Activated CD4-positive, alpha-beta T cell treated with anti-CD3 and anti-CD28 coated beads, Interleukin-2, amount 10 ng/mL, durations not matched to agents 7 days and 5 days (primary cell): ENCODE measurements around the gene PROM1. TPM values are rescaled to one million over a fixed set of nuclear protein-coding genes. Genes with fewer than 3 reads are reported as not detected.

Experiments used
- CTCF ChIA-PET: fragments of 350-600 bp; sonication (Branson Sonifier 250); formaldehyde crosslinking; loops from one replicate; lab custom pipeline; 2021; ENCODE audit warnings: antibody characterized with exemption; lab: Charles Lee
- POLR2A ChIA-PET: fragments of 350-600 bp; sonication (Branson Sonifier 250); formaldehyde crosslinking; loops from one replicate; lab custom pipeline; 2021; ENCODE audit warnings: antibody characterized with exemption; lab: Charles Lee
- DNase-seq: peaks from one replicate; pipeline ENCODE4 v3.0.0-alpha.2; 2020
- H3K27ac Mint-ChIP-seq: one replicate; pipeline ENCODE4 v1.8.0; 2021; ENCODE audit warnings: mild to moderate bottlenecking, moderate library complexity, mixed read lengths
- H3K27me3 Mint-ChIP-seq: one replicate; pipeline ENCODE4 v1.8.0; 2021; ENCODE audit warnings: mixed read lengths
- H3K36me3 Mint-ChIP-seq: one replicate; pipeline ENCODE4 v1.8.0; 2021; ENCODE audit warnings: low read depth, mixed read lengths
- H3K4me1 Mint-ChIP-seq: one replicate; pipeline ENCODE4 v1.8.0; 2021; ENCODE audit warnings: mixed read lengths
- H3K4me3 Mint-ChIP-seq: one replicate; pipeline ENCODE4 v1.8.0; 2021; ENCODE audit warnings: mild to moderate bottlenecking, moderate library complexity, mixed read lengths
- H3K9me3 Mint-ChIP-seq: one replicate; pipeline ENCODE4 v1.8.0; 2021; ENCODE audit warnings: mixed read lengths
- total RNA-seq, 2 experiments: library from RNA; stranded (reverse); gene quantifications; one replicate each; pipeline ENCODE4 v1.2.3, GENCODE V29; 2021

PROM1 gene
- total RNA-seq, 2 experiments from 2014 or later = not detected

DNA sequence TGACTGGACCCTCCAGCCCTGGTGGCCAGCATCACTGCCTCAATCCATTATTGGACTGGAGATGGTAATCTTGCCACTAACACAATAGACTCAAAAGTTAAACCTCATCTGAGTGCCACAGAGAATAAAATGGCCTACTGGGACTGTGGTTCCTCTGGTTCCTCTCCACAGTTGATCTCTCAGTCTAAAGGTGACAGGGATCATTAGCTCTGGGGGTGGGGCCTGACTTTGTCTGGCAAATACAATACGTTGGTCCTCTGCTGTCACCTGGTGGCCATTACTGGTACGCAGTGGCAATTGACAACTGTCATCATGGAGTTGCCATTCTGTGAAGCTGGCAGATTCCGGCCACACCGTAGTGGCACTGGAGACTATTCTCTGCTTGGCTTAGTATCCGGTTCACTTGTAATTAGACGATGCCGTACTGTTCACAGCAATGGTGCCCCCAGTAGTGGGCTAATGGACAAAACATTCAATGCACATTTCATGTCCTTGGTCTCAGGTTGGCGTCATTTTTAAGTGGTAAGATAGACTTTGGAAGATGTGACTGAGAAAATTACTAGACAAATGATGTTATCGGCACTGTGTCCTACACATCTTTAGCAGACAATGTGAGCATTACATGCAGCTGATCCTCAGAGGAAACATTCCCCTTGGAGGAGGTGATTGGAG is 127.5 kb downstream of the PROM1 start:
- no peak overlapping the region for H3K27ac Mint-ChIP-seq
- no peaks in the 10 kb centered on the region for H3K9me3 Mint-ChIP-seq
- peaks cover 2% of the 10 kb centered on the region for H3K36me3 Mint-ChIP-seq
- H3K27me3 Mint-ChIP-seq = peaks cover 9% of the 10 kb centered on the region
- H3K4me1 Mint-ChIP-seq = peaks cover 10% of the 10 kb centered on the region
- ChIA-PET POLR2A (no interaction called here), CTCF (interaction anchor here (0.7 to 2.4 kb wide), 14 partner anchors 9 to 312 kb away, joined by 3 to 15 read pairs (median 3); no protein-coding TSS in a partner anchor)
- DNase-seq = peak; percentile 87
- H3K4me3 Mint-ChIP-seq = no peak overlapping the region

DNA sequence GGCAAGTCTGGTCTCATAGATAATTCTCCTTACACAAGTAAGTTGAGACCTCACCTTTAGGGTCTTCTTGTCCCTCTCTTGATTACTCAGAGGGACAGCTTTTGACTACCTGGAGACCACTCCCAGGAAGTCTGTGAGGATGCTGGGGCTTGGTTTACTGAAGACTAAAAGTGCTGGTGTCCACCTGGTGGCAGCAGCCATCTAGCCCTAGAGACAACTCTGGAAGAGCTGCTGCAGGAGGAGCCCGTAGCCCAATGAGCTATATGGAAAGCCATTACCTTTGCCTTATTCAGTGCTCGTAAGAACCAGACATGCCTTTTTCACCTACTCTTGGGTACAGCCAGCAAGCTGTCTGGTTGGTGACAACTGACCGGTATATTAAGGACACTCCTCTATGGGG is 128.2 kb downstream of the PROM1 start:
- peaks cover 7% of the 10 kb centered on the region for H3K4me1 Mint-ChIP-seq
- H3K9me3 Mint-ChIP-seq = no peaks in the 10 kb centered on the region
- DNase-seq = no peak
- H3K36me3 Mint-ChIP-seq = peaks cover 2% of the 10 kb centered on the region
- peaks cover 7% of the 10 kb centered on the region for H3K27me3 Mint-ChIP-seq
- no peak overlapping the region for H3K27ac Mint-ChIP-seq
- H3K4me3 Mint-ChIP-seq = no peak overlapping the region
- ChIA-PET CTCF (interaction anchor here (0.7 to 2.4 kb wide), 13 partner anchors 10 to 311 kb away, joined by 3 to 15 read pairs (median 3); no protein-coding TSS in a partner anchor), POLR2A (no interaction called here)

DNA sequence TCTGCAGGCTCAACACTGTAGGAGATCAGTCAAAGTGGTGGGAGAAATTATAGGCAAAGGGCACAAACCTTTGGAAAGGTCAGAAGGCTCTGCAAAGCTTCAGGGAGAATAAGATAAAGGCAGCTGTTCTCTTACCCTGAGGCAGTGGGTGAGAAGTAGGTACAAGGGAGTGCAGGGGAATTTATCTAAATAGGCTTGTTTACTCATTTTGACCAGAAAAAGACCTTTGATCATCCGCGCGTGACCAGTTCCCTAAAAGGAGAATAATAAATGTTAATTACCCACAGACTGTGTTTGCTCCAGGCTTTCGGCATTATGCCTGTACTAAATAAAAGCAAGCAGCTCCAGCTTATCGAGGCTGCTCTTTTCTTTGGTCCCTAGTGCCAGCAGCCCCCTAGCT is 130.2 kb downstream of the PROM1 start:
- H3K27ac Mint-ChIP-seq = no peak overlapping the region
- no peaks in the 10 kb centered on the region for H3K9me3 Mint-ChIP-seq
- no peak overlapping the region for H3K4me3 Mint-ChIP-seq
- no peak for DNase-seq
- CTCF ChIA-PET = interaction anchor here (0.9 to 1.4 kb wide), 2 partner anchors 44 to 71 kb away, joined by 3 read pairs; no protein-coding TSS in a partner anchor
- POLR2A ChIA-PET = no interaction called here
- peaks cover 2% of the 10 kb centered on the region for H3K36me3 Mint-ChIP-seq
- no peaks in the 10 kb centered on the region for H3K27me3 Mint-ChIP-seq
- H3K4me1 Mint-ChIP-seq = peaks cover 4% of the 10 kb centered on the region

DNA sequence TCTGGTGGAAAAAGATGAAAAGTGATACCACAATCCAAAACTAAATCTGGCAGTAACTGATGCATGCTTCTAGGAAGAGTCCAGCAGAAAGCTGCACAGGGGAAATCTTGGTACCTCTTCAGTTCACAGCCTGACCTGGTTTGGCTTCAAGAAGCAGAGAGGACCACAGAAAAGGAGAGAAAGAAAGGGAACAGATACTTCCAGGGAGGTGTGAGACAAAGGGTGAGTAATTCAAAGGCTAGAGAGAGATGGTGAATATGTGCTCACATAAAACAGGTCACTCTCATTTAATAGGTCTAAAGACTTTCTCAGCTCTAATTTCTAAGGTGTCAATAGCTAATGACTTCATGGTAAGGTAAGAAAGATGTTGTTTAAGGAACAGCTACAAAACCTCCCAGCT is 132.0 kb downstream of the PROM1 start:
- Mint-ChIP-seq H3K36me3 (peaks cover 2% of the 10 kb centered on the region), H3K4me1 (peaks cover 4% of the 10 kb centered on the region), H3K9me3 (no peaks in the 10 kb centered on the region), H3K27ac (no peak overlapping the region), H3K27me3 (no peaks in the 10 kb centered on the region), H3K4me3 (no peak overlapping the region)
- ChIA-PET CTCF (no interaction called here), POLR2A (no interaction called here)
- no peak for DNase-seq

DNA sequence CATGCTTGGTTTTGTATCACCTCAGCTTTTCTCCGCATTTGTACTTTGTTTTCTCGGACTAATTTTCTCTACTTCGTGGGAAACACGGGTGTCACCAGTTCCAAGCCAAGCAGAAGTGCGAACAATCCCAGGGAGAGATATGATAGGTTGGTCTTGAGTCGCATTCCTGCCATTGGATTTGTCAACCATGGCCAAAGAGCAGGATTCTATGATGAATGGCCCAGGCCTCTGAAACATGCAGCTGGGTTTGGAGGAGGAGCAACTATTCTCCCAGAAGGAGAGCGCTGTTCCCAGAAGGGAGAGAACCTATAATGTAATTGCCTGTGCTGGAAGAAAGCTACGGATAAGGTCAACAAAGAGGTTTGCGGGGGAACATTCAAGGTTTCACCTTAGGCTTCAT is 135.0 kb downstream of the PROM1 start:
- Mint-ChIP-seq H3K27me3 (peaks cover 4% of the 10 kb centered on the region), H3K4me1 (no peaks in the 10 kb centered on the region), H3K27ac (no peak overlapping the region), H3K4me3 (no peak overlapping the region), H3K9me3 (no peaks in the 10 kb centered on the region), H3K36me3 (no peaks in the 10 kb centered on the region)
- no peak for DNase-seq
- POLR2A ChIA-PET = no interaction called here
- CTCF ChIA-PET = no interaction called here

DNA sequence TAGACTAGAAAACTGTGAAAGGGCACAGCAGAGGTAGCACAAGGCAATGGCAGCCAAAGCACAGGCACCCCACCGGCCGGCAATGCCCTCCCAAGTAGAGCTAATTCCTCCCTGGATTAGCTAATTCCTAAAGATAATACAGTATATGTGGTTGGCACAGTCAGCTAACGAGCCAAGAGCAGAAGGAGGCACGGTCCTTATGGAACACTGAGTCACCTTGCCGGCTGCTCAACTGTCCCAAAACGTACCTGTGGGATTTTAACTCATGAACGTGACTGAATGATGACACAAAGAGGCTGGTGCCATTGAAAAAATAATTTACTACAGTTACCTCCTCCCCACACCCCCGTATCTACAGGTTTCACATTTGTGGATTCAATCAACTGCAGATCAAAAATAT is 136.1 kb downstream of the PROM1 start:
- H3K4me3 Mint-ChIP-seq = no peak overlapping the region
- ChIA-PET CTCF (no interaction called here), POLR2A (no interaction called here)
- no peaks in the 10 kb centered on the region for H3K9me3 Mint-ChIP-seq
- no peaks in the 10 kb centered on the region for H3K36me3 Mint-ChIP-seq
- no peak overlapping the region for H3K27ac Mint-ChIP-seq
- H3K4me1 Mint-ChIP-seq = no peaks in the 10 kb centered on the region
- DNase-seq = no peak
- H3K27me3 Mint-ChIP-seq = peaks cover 6% of the 10 kb centered on the region

DNA sequence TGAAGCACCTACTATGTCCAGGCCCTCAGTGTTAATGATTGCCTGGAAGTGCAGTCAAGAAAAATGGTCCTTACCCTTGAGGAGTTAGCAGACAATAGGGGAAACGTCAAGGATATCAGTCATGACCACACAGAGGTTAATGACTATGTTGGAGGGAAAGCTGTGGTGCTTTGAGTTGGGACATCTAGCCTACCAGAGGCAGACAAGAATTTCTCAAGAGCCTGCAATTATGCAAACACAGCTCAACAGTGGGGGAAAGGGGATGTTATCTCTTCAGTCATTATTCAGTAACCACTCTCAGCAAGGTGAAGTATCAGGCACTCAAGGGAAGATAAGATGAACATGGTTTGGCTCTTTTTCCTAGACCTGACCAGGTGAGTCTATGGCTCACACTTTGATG is 138.3 kb downstream of the PROM1 start:
- Mint-ChIP-seq H3K27me3 (peaks cover 18% of the 10 kb centered on the region), H3K4me3 (no peak overlapping the region), H3K27ac (no peak overlapping the region), H3K9me3 (no peaks in the 10 kb centered on the region), H3K4me1 (no peaks in the 10 kb centered on the region), H3K36me3 (no peaks in the 10 kb centered on the region)
- DNase-seq = no peak
- ChIA-PET POLR2A (no interaction called here), CTCF (no interaction called here)

DNA sequence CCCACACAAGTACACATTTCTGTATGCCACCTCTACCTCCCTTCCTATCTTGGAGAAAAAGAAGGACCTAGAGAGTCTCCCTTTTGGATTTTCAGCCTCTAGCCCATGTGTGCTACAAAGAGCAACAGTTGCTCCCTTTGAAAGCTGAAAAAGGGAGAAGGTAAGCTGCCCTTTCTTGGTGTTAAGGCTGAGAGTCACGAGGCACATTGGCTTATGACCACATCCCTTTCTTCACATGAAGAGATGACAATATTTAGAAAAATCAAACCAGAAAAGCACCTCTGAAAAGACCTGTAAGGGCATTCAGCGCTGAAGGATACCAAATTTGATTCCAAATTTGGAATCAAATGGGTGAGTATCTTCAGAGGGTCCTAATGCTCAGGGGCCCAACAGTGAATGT is 138.9 kb downstream of the PROM1 start:
- Mint-ChIP-seq H3K36me3 (no peaks in the 10 kb centered on the region), H3K9me3 (no peaks in the 10 kb centered on the region), H3K4me1 (no peaks in the 10 kb centered on the region), H3K27ac (no peak overlapping the region), H3K27me3 (peaks cover 21% of the 10 kb centered on the region), H3K4me3 (no peak overlapping the region)
- POLR2A ChIA-PET = no interaction called here
- CTCF ChIA-PET = no interaction called here
- no peak for DNase-seq

DNA sequence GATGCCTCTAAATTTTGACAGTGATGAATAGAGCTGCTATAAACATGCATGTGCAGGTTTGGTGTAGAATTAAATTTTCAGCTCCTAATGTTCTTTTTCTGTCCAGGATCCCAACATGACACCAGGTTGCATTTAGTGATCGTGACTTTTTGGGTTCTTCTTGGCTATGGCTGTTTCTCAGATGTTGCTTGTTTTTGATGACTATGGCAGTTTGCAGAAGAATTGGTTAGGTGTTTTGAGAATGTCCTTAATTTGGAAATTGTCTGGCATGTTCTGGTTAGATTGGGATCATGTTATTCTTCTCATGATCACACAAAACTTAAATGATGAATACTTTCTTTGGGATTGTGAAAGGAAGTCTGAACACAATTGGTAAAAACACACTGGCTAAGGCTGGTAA is 141.5 kb downstream of the PROM1 start:
- H3K4me1 Mint-ChIP-seq = no peaks in the 10 kb centered on the region
- ChIA-PET CTCF (no interaction called here), POLR2A (no interaction called here)
- DNase-seq = no peak
- H3K4me3 Mint-ChIP-seq = no peak overlapping the region
- H3K9me3 Mint-ChIP-seq = no peaks in the 10 kb centered on the region
- no peak overlapping the region for H3K27ac Mint-ChIP-seq
- H3K27me3 Mint-ChIP-seq = peaks cover 21% of the 10 kb centered on the region
- H3K36me3 Mint-ChIP-seq = no peaks in the 10 kb centered on the region

DNA sequence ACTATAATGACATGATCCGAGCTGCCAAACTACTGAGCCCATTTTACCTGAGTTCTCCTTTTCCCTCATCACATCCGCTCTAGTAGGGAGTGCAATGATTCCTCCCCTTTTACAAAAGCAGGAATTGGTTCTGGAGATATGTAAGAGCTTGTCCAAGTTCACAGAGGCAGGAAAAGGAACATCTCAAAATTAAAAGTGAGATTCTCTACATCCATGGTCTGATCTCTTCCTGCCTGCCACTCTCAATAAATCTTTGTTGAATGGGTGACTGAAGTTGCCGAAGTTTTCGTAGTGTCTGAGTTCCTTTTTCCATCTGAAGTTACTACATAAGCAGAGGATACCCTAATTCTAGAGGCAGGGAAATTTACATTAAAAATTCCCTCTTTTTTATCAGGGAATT is 145.2 kb downstream of the PROM1 start, which contains the start of gene FGFBP1:
FGFBP1 (minus strand) TSS at position 101 of the 400 bp plus-strand sequence. CDS start 2,108 bp downstream, outside the sequence.
- no peak for DNase-seq
- Mint-ChIP-seq H3K27ac (no peak within 1 kb of the TSS), H3K4me3 (no peak within 1 kb of the TSS), H3K27me3 (peaks cover 19% of the 10 kb centered on the region), H3K4me1 (peaks cover 3% of the 10 kb centered on the region), H3K9me3 (no peaks in the 10 kb centered on the region), H3K36me3 (no peaks in the 10 kb centered on the region)
- ChIA-PET CTCF (interaction anchor here (1.1 kb wide), 1 partner anchor 8 kb away, joined by 3 read pairs; no protein-coding TSS in a partner anchor), POLR2A (no interaction called here)

DNA sequence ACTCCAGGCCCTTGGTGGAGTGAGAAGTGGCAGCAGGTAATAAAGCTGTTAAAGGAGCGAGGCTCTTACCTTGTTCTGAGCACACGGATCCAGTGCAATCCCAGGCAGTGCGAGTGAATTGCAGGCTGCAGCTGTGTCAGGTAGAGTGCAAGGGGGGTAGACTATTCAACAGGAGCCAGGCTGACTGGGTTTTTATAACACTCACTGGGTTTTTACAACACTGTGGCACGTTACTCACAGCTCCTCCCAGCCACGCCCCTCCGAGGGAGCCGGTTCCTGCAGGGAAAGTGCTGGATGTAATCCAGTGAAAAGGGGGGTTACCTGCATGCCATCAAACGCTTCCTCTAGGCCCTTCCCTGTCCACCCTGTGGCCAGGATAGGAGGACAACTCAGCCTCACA is 145.6 kb downstream of the PROM1 start:
- no peaks in the 10 kb centered on the region for H3K36me3 Mint-ChIP-seq
- H3K27me3 Mint-ChIP-seq = peaks cover 17% of the 10 kb centered on the region
- H3K4me3 Mint-ChIP-seq = no peak overlapping the region
- DNase-seq = no peak
- CTCF ChIA-PET = no interaction called here
- POLR2A ChIA-PET = no interaction called here
- H3K4me1 Mint-ChIP-seq = peaks cover 3% of the 10 kb centered on the region
- no peaks in the 10 kb centered on the region for H3K9me3 Mint-ChIP-seq
- H3K27ac Mint-ChIP-seq = no peak overlapping the region

DNA sequence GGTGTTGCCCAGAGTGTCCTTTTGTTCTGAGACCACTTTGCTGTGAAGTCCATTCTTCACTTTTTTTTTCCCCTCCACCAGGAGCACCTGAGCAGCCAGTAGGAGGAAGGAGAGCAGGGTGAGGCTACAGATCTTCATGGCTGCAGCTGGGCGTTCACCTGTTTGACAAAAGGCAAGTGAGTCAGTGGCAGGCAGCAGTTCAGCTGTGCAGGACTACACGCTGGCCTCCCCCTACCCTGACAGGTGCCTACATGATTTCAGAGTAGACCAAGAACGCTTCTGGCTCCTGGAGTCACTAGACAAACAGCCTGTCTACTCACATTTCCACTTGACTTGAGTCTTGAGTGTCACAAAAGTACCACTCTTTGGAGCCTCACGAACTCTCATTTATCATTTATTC is 147.3 kb downstream of the PROM1 start:
- ChIA-PET POLR2A (interaction anchor here (0.6 kb wide), 1 partner anchor 48 kb away, joined by 3 read pairs; no protein-coding TSS in a partner anchor), CTCF (no interaction called here)
- Mint-ChIP-seq H3K27ac (no peak overlapping the region), H3K27me3 (peaks cover 14% of the 10 kb centered on the region), H3K9me3 (no peaks in the 10 kb centered on the region), H3K36me3 (no peaks in the 10 kb centered on the region), H3K4me1 (peaks cover 3% of the 10 kb centered on the region), H3K4me3 (no peak overlapping the region)
- no peak for DNase-seq

DNA sequence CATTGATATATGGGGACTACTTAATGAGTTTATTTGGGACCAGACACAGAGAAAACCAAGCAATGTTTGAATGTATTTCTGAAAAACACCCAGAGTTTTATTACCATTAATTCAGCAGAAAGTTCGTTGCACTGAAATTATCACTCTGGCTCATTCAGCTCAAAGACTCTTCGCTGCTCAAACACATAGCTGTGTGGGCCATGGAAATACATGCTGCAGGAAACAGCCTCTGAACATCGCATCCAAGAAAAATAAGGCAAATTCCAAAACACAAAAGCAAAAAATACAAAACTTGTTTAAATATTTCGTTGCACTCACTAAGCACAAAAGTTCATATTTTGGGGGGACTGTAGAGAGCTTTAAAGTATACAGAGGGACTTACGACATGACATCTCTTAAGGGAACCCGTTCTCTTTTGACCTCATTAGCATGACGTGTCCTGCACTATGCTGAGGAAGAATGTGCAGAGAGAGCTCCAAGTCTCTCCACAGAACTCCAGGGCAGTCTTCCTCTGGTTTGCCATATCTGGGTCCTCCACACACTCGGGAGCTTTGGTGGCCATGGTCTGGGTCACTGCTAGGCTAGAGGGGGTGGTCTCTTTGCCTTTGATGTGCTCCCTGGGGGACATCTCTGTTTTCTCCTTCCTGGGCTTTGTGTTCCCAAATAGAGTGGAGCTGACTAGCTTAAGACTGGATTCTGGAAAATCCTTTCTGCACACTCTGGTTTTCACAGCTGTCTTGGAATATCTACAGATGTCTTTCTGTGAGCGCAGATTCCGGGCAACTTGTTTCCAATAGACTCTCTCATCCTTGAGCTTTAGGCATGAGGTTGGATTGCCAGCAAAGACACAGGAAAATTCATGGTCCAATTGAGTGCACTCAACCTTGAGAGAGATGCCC is 148.1 kb downstream of the PROM1 start:
- no peak overlapping the region for H3K4me3 Mint-ChIP-seq
- H3K36me3 Mint-ChIP-seq = no peaks in the 10 kb centered on the region
- H3K9me3 Mint-ChIP-seq = no peaks in the 10 kb centered on the region
- peaks cover 3% of the 10 kb centered on the region for H3K4me1 Mint-ChIP-seq
- H3K27me3 Mint-ChIP-seq = peaks cover 12% of the 10 kb centered on the region
- H3K27ac Mint-ChIP-seq = no peak overlapping the region
- no peak for DNase-seq
- ChIA-PET CTCF (no interaction called here), POLR2A (no interaction called here)
